NK-92 (cell line): ENCODE measurements around the gene TRPV2.
"Not testable (repeated sequence)": the region's sequence is repeated elsewhere in the genome, so short reads cannot be mapped to it uniquely, and the experiment has no call there.

Source experiments
- DNase-seq: peaks from one replicate; lab custom pipeline; 2025; ENCODE audit not compliant: unreplicated experiment; lab: John Stamatoyannopoulos, UW

The TRPV2 gene

DNA sequence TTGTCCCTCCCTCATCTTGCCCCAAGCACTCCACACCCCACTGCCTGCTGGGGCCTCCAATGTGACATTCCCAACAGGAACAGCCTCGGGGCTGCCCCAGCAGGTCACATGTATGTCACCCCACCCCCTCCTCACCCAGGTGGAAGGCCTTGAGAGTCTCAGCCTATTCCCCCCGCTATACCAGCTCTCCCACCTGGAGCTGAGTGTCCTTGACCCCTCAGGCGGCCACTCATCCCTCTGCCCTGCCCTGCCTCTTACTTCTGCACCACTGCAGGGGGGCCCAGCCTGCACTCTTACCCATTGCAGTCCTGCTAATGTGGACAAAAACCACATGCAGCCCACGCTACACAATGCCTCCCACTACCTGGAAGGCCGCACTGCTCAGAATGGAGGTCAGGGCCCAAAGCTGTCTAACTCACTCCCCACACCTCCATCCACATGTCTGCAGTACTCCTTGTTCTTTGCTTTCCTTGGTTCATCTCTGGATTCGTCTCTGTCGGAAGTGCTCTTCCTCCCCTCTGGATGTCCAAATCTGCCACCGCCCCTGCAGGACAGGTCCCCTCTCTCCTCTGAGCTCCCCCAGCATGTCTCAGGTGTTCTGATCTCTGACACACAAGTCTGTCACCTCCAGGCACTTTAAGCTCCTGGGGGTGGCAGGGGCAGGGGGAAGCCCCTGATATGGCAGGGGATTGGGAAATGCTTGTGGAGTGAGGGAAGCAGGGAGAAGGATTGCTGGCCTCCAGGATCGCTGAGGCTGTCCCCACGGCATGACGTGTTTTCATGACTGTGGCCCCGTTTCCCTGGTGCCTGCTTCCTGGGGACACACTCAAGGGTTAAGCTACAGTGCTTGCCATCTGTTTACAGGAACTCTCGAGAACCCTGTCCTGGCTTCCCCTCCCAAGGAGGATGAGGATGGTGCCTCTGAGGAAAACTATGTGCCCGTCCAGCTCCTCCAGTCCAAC is 20.8 kb downstream of the TRPV2 start:
- no peak for DNase-seq

DNA sequence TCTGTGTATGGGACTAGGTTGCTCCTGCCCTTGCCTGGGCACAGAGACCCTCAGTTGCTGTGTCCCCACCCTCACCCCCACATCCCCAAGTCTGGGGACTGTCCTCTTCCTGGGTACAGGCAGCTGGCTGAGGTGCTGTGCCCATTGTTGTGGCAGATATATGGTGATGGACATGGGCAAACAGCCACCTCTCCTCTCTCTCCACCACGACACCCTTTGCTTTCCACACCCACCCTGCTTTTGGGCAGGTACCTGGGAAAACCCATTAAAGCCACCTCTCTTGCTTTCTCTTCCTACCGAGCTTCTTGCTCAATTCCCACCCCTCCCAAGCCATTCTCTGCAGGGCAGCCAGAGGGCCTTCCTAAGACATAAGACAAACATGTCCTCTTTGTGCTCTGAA is 21.7 kb downstream of the TRPV2 start:
- no peak for DNase-seq

DNA sequence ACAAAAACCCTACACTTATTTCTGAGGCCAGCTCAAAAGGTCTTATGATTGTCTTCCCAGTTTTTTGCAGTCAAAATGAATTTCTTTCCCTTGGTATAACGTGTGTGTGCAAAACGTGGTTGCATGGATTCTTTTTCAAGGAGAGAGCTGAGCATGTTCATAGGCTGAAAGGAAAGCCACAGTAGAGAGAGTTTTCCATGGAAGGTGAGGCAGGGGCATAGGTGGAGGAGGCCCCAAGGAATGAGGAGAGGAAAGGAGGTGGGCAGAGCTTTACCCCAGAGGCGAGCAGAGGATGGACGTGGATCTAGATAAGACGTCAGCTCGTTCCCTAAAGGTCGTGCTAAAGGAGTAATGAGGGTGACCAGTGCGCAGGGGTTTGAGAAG is 22.8 kb downstream of the TRPV2 start:
- no peak for DNase-seq

DNA sequence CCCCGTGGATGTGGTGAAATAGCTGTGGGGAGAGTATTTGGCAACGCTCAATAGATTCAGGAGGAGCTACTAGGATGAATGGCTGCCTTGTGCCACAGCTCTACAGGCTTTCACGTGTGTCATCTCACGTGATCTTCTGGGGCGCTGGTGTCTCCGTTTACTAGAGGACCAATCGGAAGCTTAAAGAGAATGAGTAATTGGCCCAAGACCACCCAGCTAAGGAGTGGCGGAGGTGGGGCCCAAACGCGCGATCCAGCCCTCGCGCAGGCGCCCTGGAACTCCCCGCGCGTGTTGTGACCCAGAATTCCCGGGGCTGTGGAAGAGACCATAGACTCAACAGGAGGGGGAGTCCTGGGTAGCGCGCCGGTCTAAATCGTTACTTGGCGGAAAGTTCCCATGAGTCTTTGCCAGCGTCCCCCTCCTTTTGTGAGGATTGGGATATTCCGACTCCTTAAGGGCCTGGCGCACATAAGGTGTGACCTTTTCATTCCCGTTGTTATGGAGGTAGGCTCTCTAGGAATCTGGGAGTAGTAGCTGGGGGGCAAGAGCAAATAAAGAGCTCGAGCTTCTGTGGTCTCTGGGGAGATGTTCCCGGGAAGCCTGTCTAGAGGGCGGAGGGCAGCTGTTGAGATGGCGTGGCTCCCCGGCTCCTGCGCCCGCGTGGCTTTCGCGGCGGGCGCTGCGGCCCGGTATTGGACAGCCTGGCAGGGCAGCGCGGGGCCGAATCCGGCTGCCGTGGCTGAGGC is 23.4 kb downstream of the TRPV2 start:
- DNase-seq: peak; percentile 74

DNA sequence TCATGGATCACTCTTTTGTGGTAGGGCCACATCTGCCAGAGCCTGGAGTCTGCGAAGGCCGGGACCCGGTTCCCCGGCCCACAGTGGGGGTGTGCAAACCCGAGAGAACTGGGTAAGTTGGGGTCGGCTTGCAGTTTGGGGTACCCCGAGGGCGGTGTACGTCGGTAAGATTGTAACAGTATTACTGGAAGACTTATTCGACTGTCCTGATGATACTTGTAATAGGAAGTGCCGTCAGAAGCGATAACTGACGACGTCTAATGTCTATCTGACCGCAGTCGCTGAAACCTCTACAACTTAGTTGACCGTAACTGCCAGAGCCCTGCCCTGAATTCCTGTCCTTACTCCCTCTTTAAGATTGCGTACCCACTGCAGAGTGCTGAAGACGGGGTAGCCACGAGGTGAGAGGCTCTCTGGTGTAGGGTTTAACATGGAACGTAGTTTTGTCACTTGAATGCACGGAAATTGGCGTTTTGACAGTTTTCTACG is 24.0 kb downstream of the TRPV2 start:
- DNase-seq: no peak

DNA sequence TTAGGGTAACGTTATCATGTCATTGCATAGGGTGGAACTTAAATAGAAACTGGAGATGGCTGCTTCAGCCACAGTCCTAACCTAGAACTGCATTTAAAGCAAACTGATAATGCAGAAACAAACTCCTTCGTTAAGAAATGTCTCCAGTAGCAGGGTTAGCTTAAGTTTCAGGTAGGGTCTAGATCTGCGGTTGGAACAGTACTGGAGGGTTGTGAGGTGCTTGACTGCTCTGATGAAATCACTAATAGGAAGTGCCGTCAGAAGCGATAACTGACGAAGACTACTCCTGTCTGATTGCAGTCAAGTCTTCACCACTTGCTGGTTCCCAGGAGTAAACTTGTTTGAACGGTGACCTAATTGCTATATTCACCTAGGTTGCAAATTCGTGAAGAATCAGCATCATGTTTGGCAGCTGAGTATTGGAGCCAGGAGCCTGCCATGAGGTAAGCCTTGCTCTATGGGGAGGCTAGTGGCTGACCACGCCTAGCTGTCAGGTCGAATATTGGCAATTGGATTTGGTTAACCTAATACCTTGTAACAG is 24.5 kb downstream of the TRPV2 start:
- DNase-seq: no peak

DNA sequence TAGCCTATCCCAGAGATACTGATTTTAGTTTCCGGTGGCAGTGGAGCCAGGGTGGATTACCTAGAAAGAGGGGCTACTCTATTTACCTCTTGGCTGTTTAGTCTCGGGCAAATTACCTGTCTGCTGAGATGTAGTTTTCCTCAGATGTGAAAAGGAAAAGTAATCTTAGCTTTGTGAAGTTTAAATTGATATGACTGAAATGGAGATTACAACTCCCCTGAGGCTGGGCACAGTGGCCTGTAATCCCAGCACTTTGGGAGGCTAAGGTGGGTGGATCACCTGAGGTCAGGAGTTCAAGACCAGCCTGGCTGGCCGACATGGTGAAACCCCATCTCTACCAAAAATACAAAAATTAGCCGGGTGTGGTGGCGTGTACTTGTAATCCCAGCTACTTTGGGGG is 25.0 kb downstream of the TRPV2 start:
- not testable (repeated sequence) for DNase-seq

DNA sequence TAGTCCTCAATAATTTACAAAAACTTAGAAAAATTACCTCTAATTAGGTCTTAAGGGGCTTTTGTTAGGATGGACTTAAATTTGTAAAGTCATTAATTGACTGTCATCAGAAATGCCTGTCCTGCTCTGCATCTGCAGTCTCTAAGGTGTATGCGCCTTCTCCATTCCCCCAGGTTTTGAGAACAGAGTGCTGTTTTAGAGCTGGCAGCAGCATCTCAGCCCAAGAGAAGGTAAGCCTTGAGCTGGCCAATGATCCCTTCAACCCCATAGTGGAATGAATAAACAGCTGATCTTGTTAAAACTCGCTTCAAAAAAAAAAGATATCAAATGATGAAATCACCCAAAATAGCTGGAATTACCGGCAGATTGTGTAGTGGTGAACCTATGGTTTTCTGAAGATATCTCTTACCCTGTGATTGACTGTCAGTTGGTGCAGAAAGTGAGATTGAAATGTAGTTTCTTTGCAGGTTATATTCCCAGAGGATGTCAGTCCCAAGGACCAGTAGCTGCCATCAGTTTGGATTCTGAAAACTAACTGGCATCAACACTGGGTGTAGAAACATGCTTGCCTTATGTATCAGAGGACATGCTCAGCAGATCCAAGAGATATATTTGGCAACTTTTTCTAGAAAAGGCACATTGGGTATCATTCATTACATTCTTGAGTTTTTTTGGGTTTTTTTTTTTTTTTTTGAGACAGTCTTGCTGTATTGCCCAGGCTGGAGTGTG is 25.7 kb downstream of the TRPV2 start:
- DNase-seq: no peak

DNA sequence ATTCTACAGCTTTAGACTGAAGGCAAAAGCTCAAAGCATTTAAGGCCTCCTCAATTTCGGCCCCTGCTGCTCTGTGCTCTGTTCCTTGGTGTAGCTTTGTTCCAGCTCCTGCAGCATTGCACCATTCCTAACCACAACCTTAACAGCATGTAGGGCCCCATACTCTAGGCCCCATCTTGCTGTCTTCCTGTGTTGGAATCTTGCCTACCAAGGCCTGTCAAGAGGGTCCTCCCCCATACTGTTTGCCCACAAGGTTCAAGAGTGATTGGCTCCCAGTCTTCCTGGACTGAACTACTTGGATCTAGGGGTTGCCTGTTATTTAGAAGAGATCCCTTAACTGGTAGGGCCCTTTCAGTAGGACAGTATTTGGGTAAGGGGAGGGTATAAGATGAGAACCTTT is 26.8 kb downstream of the TRPV2 start:
- no peak for DNase-seq

DNA sequence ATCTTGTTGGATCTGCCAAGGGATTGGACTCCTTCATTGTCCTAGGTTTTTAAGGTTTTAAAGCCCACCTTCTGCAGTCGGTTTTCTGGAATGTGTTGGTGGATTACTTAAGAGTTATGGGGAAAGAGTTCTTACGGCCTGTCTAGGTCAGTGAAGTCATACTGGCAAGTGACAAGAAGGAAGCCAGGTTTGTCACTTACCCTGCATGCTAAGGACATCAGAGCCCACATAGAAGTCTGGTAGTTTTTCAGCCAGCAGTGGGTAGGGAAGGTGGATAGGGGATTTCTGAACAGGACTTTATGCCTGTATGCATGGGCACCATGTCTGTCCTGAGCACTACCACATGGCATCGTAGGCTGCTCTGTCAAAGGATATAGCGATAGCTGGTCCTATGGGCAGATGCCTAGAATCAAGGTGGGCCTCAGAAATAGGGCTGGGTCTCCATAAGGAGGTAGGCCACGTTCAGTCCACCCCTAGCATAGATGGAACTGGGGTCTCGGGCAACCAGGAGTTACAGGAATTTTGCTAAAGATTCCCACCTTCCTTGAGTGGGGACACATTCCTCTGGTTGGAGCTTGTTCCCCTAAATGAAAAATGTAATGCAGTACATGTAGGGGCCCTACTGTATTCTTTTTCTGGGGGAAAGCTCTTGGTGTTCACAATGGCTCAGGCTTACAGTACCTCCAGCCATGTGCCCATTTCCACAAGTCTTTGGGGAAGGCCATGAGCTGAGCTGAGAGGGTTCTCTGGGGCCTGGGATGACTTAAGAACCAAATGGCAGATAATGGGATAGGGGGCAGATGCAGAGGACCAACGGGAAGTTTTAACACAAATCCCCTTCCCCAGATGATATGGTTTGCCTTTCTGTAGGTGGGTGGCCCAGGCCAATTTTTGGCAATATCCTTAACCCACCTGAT is 27.5 kb downstream of the TRPV2 start:
- no peak for DNase-seq

DNA sequence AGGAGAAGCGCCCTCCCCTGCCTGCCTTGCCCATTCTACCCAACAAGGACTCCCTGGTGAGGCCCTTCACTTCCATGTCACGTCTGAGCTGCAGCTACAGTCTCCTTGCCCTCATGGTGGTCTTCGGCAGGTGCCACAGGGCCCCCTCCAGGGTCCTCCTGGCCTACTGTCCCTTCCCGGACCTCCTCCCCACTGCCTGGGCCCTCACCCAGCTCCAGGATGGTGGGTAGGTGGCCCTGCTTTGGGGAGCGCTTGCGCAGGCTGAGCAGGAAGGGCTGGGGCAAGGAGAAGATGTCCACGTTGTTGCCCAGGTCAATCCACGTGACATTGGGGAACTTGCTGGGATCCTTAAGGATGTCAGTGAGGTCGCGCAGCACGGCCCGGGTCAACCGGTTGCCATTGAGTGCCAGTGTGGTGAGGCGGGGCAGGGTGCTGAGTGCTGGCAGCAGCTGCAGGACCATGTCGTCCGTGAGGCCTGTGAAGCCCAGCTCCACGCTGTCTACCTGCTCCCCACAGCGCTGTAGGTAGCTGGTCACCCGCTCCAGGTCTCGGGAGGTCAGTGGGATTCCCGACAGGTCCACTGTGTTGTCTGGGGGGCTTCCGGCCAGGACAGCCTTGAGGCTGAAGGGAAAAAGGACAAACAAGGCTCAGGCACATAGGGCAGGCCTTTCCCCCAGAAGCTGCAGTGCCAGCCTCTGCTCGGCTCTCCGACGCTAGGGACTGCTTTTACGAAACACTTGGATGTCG is 28.3 kb downstream of the TRPV2 start:
- DNase-seq: no peak

DNA sequence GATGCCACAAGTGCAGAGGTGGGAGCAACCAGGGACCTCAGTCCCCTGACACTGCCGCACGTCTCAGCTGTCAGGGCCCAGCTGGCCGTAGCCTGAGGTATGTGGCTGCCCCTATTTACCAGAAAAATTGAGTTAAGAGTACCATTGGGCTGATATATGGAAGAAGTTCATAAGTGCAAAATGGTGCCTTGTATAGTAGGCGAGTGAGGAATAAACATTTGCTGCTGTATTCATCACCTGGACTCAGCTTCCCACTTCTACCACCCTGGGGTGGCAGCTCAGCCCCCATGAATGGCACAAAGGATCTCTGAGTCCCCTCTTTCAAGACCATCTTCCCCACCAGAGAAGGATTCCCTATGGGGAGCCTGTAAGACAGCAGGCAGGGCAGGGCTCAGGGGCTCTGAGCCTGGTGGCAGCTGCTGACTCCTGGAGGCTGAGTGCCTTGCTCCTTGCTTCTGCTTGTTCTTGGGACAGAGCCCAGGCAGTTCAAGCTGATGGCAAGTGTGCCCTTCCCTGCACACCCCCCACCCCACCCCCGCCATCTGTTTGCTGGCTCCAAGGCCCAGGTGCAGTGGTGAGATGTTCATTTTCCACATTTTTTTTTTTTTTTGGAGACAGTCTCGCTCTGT is 29.0 kb downstream of the TRPV2 start:
- no peak for DNase-seq

DNA sequence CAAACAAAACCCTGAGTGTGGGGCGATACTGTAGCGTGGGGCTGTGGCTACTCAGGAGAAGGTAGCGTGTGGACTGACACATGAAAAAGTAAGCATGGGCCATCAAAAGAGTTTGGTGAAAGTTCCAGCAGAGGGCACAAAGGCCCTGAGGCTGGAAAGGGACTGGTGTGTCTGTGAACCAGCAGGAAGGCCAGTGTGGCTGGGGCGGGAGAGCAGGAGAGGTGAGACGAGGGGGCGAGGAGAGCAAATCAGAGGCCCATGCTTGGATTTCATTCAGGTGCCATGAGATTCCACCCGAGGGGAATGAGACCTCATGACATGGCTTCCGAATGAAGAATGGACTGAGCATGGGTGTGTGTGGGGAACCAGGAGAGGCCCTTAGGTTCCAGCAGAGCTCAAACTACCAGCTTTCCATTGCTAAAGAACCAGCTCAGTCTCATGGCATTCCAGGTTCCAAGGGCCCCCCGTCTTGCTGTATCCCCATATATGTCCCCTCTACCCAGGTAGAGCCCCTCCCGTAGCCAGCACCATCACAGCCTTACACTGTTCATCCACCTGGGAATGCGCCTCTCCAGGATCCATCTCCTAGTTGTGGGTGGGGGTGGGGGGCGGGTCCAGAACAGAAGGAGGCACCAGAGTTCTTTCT is 31.1 kb downstream of the TRPV2 start:
- no peak for DNase-seq

DNA sequence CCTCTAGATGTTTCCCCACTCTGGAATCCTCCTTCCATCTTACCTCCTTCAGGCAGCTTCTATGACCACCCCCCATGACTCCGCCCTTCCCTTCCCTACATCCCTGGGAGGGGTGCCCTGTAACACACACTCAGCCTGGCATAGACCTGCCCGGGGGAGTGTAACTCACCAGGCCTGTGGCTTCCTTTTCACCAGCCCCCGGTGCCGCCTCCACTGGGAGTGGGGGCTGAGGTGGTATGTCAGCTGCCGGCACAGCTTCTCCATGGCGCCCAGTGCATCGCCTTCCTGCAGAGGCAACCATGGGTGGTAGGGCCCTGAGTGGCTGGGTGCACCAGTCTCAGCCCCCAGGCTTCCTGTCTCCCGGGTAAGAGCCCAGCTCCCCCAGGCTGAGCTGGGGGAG is 32.3 kb downstream of the TRPV2 start:
- DNase-seq: no peak

DNA sequence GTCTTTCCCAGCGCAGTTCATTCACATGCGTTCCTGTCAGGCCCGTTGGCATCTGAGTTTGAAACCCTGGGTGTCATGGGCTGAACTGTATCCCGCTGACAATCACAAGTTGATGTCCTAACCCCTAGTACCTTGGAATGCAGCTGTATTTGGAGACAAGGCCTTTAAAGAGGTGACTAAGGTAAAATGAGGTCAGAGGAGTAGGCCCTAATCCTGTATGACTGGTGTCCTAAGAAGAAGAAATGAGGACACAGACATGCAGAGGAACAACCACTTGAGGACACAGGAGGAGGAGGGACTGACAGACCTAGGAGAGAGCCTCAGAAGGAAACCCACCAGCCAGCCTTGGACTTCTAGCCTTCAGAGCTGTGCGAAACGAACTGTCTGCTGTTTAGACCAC is 33.1 kb downstream of the TRPV2 start:
- no peak for DNase-seq

DNA sequence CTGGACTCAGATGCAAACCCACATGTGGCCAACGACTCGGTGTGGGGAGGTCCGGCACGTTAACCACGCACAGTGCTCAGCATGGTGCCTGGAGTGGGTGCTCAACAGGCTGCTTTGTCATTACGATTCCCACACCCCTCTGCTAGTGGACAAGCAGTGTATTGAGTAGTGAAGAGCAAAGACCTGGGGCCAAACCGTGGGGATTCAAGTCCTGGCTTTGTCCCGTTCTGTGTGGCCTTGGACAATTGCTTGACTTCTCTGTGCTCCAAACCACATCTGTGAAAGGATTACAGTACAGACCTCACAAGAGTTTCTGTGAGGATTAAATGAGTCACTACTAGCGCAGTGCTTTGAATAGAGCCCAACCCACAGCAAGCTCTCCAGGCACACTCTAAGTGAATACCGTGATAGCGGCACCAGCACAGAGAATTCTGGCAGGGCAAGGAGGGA is 33.8 kb downstream of the TRPV2 start:
- no peak for DNase-seq

DNA sequence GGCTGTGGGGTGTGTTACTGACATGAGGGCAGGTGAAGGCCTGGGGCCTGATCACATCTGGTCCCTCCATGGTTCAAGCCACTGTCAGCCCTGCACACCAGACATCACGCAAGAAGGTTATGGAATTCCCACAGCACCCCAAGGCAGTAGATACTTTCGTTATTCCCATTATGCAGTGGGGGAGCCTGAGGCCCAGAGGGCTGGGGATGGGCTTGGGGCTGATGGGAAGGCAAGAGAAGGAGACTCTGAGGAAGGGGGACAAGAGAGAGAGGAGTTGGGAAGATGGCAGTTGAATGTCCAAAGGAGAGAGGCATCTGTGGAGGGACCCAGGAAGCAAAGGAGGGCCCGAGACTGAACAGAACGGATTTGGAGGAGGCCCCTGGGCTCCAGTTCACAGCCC is 34.7 kb downstream of the TRPV2 start:
- DNase-seq: no peak

DNA sequence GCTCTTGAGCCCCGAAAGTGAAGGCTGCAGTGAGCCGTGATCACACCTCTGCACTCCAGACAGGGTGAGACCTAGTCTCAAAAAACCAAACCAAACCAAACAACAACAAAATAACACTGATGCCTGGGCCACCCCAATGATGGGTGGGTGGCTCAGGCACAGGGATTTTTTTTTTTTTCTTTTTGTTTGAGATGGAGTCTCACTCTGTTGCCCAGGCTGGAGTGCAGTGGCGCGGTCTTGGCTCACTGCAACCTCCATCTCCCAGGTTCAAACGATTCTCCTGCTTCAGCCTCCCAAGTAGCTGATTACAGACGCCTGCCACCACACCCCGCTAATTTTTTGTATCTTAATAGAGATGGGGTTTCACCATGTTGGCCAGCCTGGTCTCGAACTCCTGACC is 36.9 kb downstream of the TRPV2 start:
- not testable (repeated sequence) for DNase-seq
